Measurements from ENCODE around the gene DOC2B.
"Not testable (repeated sequence)": the region's sequence is repeated elsewhere in the genome, so short reads cannot be mapped to it uniquely, and the experiment has no call there.

- TF ChIP-seq CTCF, POLR2A (IDR thresholded peaks at IDR 0.05): not testable (repeated sequence)
Measured at GRCh38 chr17:168614-169013, 12.8 kb downstream of the DOC2B start.
